ENCODE data around the gene PLA2G15. TPM values are rescaled to one million over a fixed set of nuclear protein-coding genes. Genes with fewer than 3 reads are reported as not detected.
"Not testable (repeated sequence)": the region's sequence is repeated elsewhere in the genome, so short reads cannot be mapped to it uniquely, and the experiment has no call there.

PLA2G15 gene
- polyA plus RNA-seq, 3 donors from 2014 or later: 4.8 to 10.7 (median 9.0) TPM

GRCh38 chr16:68281368-68282063 lies 36.3 kb downstream of the PLA2G15 start:
- peaks cover 0 to 12% (median 8%) of the 10 kb centered on the region in 3 donors for H3K36me3 Mint-ChIP-seq
- no peaks in the 10 kb centered on the region for H3K9me3 Mint-ChIP-seq
- H3K4me1 Mint-ChIP-seq: peaks cover 57 to 59% of the 10 kb centered on the region in 2 donors
- H3K27me3 Mint-ChIP-seq (ENCODE audit: low read depth in 3 of 3): peaks cover 0 to 3% (median 1%) of the 10 kb centered on the region in 3 donors
- no peak for DNase-seq
- peak overlapping the region in 1 of 5 donors; percentile 6 for H3K4me3 Mint-ChIP-seq
- H3K27ac Mint-ChIP-seq: peak overlapping the region; percentile 58 to 95 (median 91)

- Mint-ChIP-seq H3K4me1 (peaks cover 62 to 64% of the 10 kb centered on the region in 2 donors), H3K4me3 (no peak overlapping the region), H3K27me3 (ENCODE audit: low read depth in 3 of 3) (peaks cover 0 to 3% (median 3%) of the 10 kb centered on the region in 3 donors), H3K27ac (peak overlapping the region; percentile 73 to 95 (median 91)), H3K36me3 (peaks cover 0 to 12% (median 8%) of the 10 kb centered on the region in 3 donors), H3K9me3 (no peaks in the 10 kb centered on the region)
- DNase-seq: no peak
Measured at GRCh38 chr16:68282064-68282452, 36.9 kb downstream of the PLA2G15 start.

- Mint-ChIP-seq H3K4me1 (peaks cover 75 to 77% of the 10 kb centered on the region in 2 donors), H3K9me3 (no peaks in the 10 kb centered on the region), H3K27ac (peak overlapping the region; percentile 90 to 95 (median 93)), H3K4me3 (peak overlapping the region; percentile 84 to 90 (median 85)), H3K27me3 (ENCODE audit: low read depth in 3 of 3) (peaks cover 0 to 4% (median 3%) of the 10 kb centered on the region in 3 donors), H3K36me3 (peaks cover 0 to 13% (median 12%) of the 10 kb centered on the region in 3 donors)
- no peak for DNase-seq
Measured at GRCh38 chr16:68283346-68283745, 38.2 kb downstream of the PLA2G15 start.

GRCh38 chr16:68283801-68284598 lies 38.8 kb downstream of the PLA2G15 start:
- Mint-ChIP-seq H3K27me3 (ENCODE audit: low read depth in 3 of 3) (peaks cover 0 to 6% (median 3%) of the 10 kb centered on the region in 3 donors), H3K36me3 (peaks cover 0 to 13% (median 12%) of the 10 kb centered on the region in 3 donors), H3K4me1 (peaks cover 81 to 82% of the 10 kb centered on the region in 2 donors), H3K27ac (peak overlapping the region; percentile 90 to 95 (median 93)), H3K9me3 (no peaks in the 10 kb centered on the region), H3K4me3 (peak overlapping the region; percentile 84 to 90 (median 85))
- DNase-seq: peak; percentile 39 to 45 (median 42)

- Mint-ChIP-seq H3K9me3 (no peaks in the 10 kb centered on the region), H3K36me3 (peaks cover 0 to 12% (median 9%) of the 10 kb centered on the region in 3 donors), H3K27ac (peak overlapping the region; percentile 90 to 95 (median 93)), H3K27me3 (ENCODE audit: low read depth in 3 of 3) (peaks cover 0 to 6% (median 3%) of the 10 kb centered on the region in 3 donors), H3K4me3 (peak overlapping the region; percentile 84 to 90 (median 85)), H3K4me1 (peaks cover 87 to 88% of the 10 kb centered on the region in 2 donors)
- peak in 1 of 3 donors; percentile 13 for DNase-seq
Measured at GRCh38 chr16:68284847-68285246, 39.7 kb downstream of the PLA2G15 start.

- Mint-ChIP-seq H3K4me3 (peak overlapping the region; percentile 84 to 90 (median 85)), H3K4me1 (peaks cover 93% of the 10 kb centered on the region in 2 donors), H3K36me3 (peaks cover 0 to 13% (median 9%) of the 10 kb centered on the region in 3 donors), H3K27ac (peak overlapping the region; percentile 90 to 97 (median 94)), H3K9me3 (no peaks in the 10 kb centered on the region), H3K27me3 (ENCODE audit: low read depth in 3 of 3) (peaks cover 0 to 8% (median 3%) of the 10 kb centered on the region in 3 donors)
- no peak for DNase-seq
Measured at GRCh38 chr16:68285683-68286082, 40.5 kb downstream of the PLA2G15 start.

GRCh38 chr16:68286153-68287074 lies 41.2 kb downstream of the PLA2G15 start:
- Mint-ChIP-seq H3K27me3 (ENCODE audit: low read depth in 3 of 3) (peaks cover 0 to 8% (median 3%) of the 10 kb centered on the region in 3 donors), H3K36me3 (peaks cover 0 to 17% (median 9%) of the 10 kb centered on the region in 3 donors), H3K27ac (peak overlapping the region; percentile 90 to 97 (median 94)), H3K9me3 (no peaks in the 10 kb centered on the region), H3K4me3 (peak overlapping the region; percentile 84 to 90 (median 85)), H3K4me1 (peaks cover 95 to 98% of the 10 kb centered on the region in 2 donors)
- DNase-seq: peak; percentile 33 to 49 (median 44)

GRCh38 chr16:68287276-68288251 lies 42.4 kb downstream of the PLA2G15 start:
- no peaks in the 10 kb centered on the region for H3K9me3 Mint-ChIP-seq
- peaks cover 97 to 98% of the 10 kb centered on the region in 2 donors for H3K4me1 Mint-ChIP-seq
- H3K4me3 Mint-ChIP-seq: peak overlapping the region; percentile 55 to 85 (median 72)
- H3K27ac Mint-ChIP-seq: peak overlapping the region; percentile 86 to 95 (median 92)
- peaks cover 4 to 17% (median 14%) of the 10 kb centered on the region in 3 donors for H3K36me3 Mint-ChIP-seq
- H3K27me3 Mint-ChIP-seq (ENCODE audit: low read depth in 3 of 3): peaks cover 0 to 8% (median 3%) of the 10 kb centered on the region in 3 donors
- peak in 1 of 3 donors; percentile 17 for DNase-seq

- Mint-ChIP-seq H3K9me3 (no peaks in the 10 kb centered on the region), H3K27me3 (ENCODE audit: low read depth in 3 of 3) (peaks cover 0 to 8% (median 3%) of the 10 kb centered on the region in 3 donors), H3K4me1 (peaks cover 92 to 98% of the 10 kb centered on the region in 2 donors), H3K36me3 (peaks cover 4 to 21% (median 14%) of the 10 kb centered on the region in 3 donors), H3K27ac (peak overlapping the region; percentile 86 to 95 (median 92)), H3K4me3 (peak overlapping the region in 4 of 5 donors; percentile 71 to 85 (median 74))
- DNase-seq: no peak
Measured at GRCh38 chr16:68288252-68288650, 43.1 kb downstream of the PLA2G15 start.

GRCh38 chr16:68288796-68289195 lies 43.6 kb downstream of the PLA2G15 start:
- Mint-ChIP-seq H3K4me3 (peak overlapping the region in 3 of 5 donors; percentile 18 to 65 (median 60)), H3K36me3 (peaks cover 4 to 26% (median 17%) of the 10 kb centered on the region in 3 donors), H3K4me1 (peaks cover 90 to 97% of the 10 kb centered on the region in 2 donors), H3K27ac (peak overlapping the region; percentile 64 to 95 (median 92))
- H3K9me3 Mint-ChIP-seq; DNase-seq; H3K27me3 Mint-ChIP-seq (ENCODE audit: low read depth in 3 of 3): not testable (repeated sequence)

GRCh38 chr16:68289202-68289601 lies 44.0 kb downstream of the PLA2G15 start:
- Mint-ChIP-seq H3K4me1 (peaks cover 86 to 97% of the 10 kb centered on the region in 2 donors), H3K27me3 (ENCODE audit: low read depth in 3 of 3) (peaks cover 0 to 8% (median 2%) of the 10 kb centered on the region in 3 donors), H3K4me3 (peak overlapping the region; percentile 60 to 75 (median 65)), H3K27ac (peak overlapping the region; percentile 90 to 95 (median 92)), H3K9me3 (no peaks in the 10 kb centered on the region), H3K36me3 (peaks cover 6 to 26% (median 17%) of the 10 kb centered on the region in 3 donors)
- DNase-seq: no peak

Measured in immature natural killer cell (primary cell).